Activated CD8-positive, alpha-beta T cell treated with anti-CD3 and anti-CD28 coated beads for 36 hours (primary cell): ENCODE data around the gene NLRP3. TPM values are rescaled to one million over a fixed set of nuclear protein-coding genes. Genes with fewer than 3 reads are reported as not detected.
"Not testable (repeated sequence)": the region's sequence is repeated elsewhere in the genome, so short reads cannot be mapped to it uniquely, and the experiment has no call there.

Experiments
- ATAC-seq: fragments of 200-7000 bp; cut with Tn5 transposase; one replicate; pipeline ENCODE4 v1.10.0; 2021; ENCODE audit warnings: mild to moderate bottlenecking, moderate library complexity
- CTCF ChIA-PET: fragments of 350-600 bp; sonication (Branson Sonifier 250); formaldehyde crosslinking; loops from one replicate; lab custom pipeline; 2021; ENCODE audit warnings: antibody characterized with exemption; lab: Charles Lee
- POLR2A ChIA-PET: fragments of 350-600 bp; sonication (Branson Sonifier 250); formaldehyde crosslinking; loops from one replicate; lab custom pipeline; 2021; ENCODE audit warnings: antibody characterized with exemption; lab: Charles Lee
- DNase-seq: peaks from one replicate; pipeline ENCODE4 v3.0.0-alpha.2; 2020
- H3K27ac Mint-ChIP-seq: one replicate; pipeline ENCODE4 v1.8.0; 2021; ENCODE audit warnings: mild to moderate bottlenecking, mixed read lengths
- H3K27me3 Mint-ChIP-seq: one replicate; pipeline ENCODE4 v1.8.0; 2021; ENCODE audit warnings: mixed read lengths
- H3K36me3 Mint-ChIP-seq: one replicate; pipeline ENCODE4 v1.8.0; 2021; ENCODE audit warnings: low read depth, mixed read lengths
- H3K4me1 Mint-ChIP-seq: one replicate; pipeline ENCODE4 v1.8.0; 2021; ENCODE audit warnings: low read depth, mixed read lengths
- H3K4me3 Mint-ChIP-seq: one replicate; pipeline ENCODE4 v1.8.0; 2021; ENCODE audit warnings: mild to moderate bottlenecking, moderate library complexity, mixed read lengths
- H3K9me3 Mint-ChIP-seq: one replicate; pipeline ENCODE4 v1.8.0; 2021; ENCODE audit warnings: mixed read lengths
- intact Hi-C: fragments of 100-400 bp; cut with micrococcal nuclease; formaldehyde crosslinking; loops from one replicate; pipeline ENCODE4 v1.10.0; 2022
- total RNA-seq, 2 experiments: library from RNA; stranded (reverse); gene quantifications; one replicate each; pipeline ENCODE4 v1.2.3, GENCODE V29; 2021
- TF ChIP-seq, protein P1 (sequence below): fragments of 200-600 bp; IDR thresholded peaks from one replicate; pipeline ENCODE4 v1.8.0; 2022; ENCODE audit warnings: antibody characterized with exemption, mild to moderate bottlenecking

NLRP3 gene
- total RNA-seq, 2 experiments from 2014 or later = 3.2 to 3.6 TPM

DNA sequence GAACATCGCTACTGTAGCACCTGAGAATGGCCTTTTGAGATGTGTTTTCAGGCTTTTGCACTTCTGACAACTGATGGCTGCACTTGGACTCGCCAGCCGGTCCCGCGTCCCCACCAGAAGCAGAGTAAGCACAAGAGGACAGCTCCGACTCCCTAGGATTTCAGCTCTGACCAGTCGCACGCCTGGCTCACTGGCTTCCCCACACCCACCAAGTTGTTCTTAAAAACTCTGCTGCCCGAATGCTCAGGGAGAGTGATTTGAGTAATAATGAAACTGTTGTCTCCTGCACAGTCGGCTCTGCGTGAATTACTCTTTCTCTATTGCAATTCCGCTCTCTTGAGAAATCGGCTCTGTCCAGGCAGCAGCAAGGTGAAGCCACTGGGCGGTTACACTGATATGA is 40.2 kb upstream of the NLRP3 start:
- H3K27me3 Mint-ChIP-seq = no peaks in the 10 kb centered on the region
- H3K9me3 Mint-ChIP-seq = peaks cover 3% of the 10 kb centered on the region
- H3K27ac Mint-ChIP-seq = no peak overlapping the region
- intact Hi-C loops = no loop called here
- DNase-seq (no peak), ATAC-seq (no peak)
- H3K36me3 Mint-ChIP-seq = no peaks in the 10 kb centered on the region
- TF ChIP-seq, protein P1, sequence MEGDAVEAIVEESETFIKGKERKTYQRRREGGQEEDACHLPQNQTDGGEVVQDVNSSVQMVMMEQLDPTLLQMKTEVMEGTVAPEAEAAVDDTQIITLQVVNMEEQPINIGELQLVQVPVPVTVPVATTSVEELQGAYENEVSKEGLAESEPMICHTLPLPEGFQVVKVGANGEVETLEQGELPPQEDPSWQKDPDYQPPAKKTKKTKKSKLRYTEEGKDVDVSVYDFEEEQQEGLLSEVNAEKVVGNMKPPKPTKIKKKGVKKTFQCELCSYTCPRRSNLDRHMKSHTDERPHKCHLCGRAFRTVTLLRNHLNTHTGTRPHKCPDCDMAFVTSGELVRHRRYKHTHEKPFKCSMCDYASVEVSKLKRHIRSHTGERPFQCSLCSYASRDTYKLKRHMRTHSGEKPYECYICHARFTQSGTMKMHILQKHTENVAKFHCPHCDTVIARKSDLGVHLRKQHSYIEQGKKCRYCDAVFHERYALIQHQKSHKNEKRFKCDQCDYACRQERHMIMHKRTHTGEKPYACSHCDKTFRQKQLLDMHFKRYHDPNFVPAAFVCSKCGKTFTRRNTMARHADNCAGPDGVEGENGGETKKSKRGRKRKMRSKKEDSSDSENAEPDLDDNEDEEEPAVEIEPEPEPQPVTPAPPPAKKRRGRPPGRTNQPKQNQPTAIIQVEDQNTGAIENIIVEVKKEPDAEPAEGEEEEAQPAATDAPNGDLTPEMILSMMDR = no peak
- CTCF ChIA-PET = no interaction called here
- peaks cover 6% of the 10 kb centered on the region for H3K4me1 Mint-ChIP-seq
- POLR2A ChIA-PET = no interaction called here
- no peak overlapping the region for H3K4me3 Mint-ChIP-seq

DNA sequence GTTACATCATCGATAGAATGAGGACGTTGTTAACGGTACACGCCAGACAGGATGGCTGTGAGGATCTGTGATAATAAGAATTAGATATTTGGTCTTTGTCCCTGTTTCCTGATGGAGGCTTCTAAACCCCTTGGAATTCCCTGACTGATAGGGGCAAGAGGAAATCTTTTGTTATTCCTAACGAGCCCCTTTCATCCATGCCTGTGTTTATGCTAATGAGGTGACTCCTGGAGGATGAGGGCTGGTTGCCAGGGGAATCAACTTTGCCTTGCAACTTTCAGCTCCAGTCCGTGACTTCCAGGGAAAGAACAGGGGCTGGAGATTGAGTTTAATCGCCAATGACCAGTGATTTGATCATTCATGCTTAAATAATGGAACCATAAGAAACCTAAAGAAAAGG is 39.3 kb upstream of the NLRP3 start:
- DNase-seq (no peak), ATAC-seq (no peak)
- peaks cover 3% of the 10 kb centered on the region for H3K9me3 Mint-ChIP-seq
- ChIA-PET POLR2A (no interaction called here), CTCF (interaction anchor here (1.3 kb wide), 1 partner anchor 14 kb away, joined by 5 read pairs; no protein-coding TSS in a partner anchor)
- no peaks in the 10 kb centered on the region for H3K27me3 Mint-ChIP-seq
- TF ChIP-seq, protein P1 = no peak
- H3K27ac Mint-ChIP-seq = no peak overlapping the region
- intact Hi-C loops = no loop called here
- peaks cover 6% of the 10 kb centered on the region for H3K4me1 Mint-ChIP-seq
- no peak overlapping the region for H3K4me3 Mint-ChIP-seq
- H3K36me3 Mint-ChIP-seq = no peaks in the 10 kb centered on the region

DNA sequence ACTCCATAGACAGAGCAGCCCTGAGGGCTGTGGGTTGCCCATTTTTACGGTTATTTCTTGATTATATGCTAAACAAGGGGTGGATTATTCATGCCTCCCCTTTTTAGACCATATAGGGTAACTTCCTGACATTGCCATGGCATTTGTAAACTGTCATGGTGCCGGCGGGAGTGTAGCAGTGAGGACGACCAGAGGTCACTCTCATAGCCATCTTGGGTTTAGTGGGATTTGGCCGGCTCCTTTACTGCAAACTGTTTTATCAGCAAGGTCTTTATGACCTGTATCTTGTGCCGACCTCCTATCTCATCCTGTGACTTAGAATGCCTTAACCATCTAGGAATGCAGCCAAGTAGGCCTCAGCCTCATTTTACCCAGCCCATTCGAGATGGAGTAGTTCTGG is 38.3 kb upstream of the NLRP3 start:
- H3K4me1 Mint-ChIP-seq, H3K36me3 Mint-ChIP-seq, intact Hi-C loops, H3K4me3 Mint-ChIP-seq, H3K27ac Mint-ChIP-seq, H3K27me3 Mint-ChIP-seq, H3K9me3 Mint-ChIP-seq, DNase-seq, ATAC-seq, POLR2A ChIA-PET: not testable (repeated sequence)
- CTCF ChIA-PET = interaction anchor here (1.3 kb wide), 1 partner anchor 13 kb away, joined by 5 read pairs; no protein-coding TSS in a partner anchor

DNA sequence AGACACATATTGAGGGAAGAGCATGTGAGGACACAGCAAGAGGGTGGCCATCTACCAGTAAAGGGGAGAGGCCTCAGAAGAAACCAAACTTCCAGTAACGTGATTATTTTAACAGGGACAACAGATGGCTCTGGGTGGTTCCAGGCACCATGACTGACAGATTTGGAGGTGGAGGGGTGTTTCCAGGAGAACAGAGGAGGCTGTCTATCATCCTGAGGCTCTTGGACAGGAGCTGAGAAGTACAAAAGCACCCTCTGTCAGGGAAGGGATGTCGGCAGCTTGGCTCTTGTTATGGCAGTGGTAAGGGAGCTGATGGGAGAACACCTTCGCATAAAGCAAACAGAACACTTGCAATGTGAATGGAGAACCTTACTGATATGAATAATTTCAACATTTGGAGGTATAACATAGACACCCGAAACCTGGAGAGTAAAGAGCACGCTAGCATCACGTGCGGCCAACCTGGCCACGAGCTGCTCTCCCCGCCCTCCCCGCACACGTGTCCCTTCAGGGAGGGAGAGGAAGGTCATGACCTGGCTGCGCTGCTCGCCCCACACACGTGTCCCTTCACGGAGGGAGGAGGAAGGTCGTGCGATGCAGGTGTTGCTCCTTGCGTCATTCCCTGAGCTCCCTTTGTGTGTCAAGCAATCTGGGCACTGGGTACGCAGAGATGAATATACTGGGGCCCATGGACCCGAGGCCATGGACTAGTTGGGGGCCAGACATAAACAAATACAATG is 37.5 kb upstream of the NLRP3 start:
- no peaks in the 10 kb centered on the region for H3K27me3 Mint-ChIP-seq
- intact Hi-C loops = no loop called here
- H3K9me3 Mint-ChIP-seq = peaks cover 3% of the 10 kb centered on the region
- ATAC-seq (no peak), DNase-seq (no peak)
- TF ChIP-seq, protein P1 = no peak
- no peak overlapping the region for H3K4me3 Mint-ChIP-seq
- peaks cover 2% of the 10 kb centered on the region for H3K4me1 Mint-ChIP-seq
- no peak overlapping the region for H3K27ac Mint-ChIP-seq
- CTCF ChIA-PET = interaction anchor here (1.0 kb wide), 1 partner anchor 12 kb away, joined by 3 read pairs; no protein-coding TSS in a partner anchor
- H3K36me3 Mint-ChIP-seq = no peaks in the 10 kb centered on the region
- POLR2A ChIA-PET = no interaction called here

DNA sequence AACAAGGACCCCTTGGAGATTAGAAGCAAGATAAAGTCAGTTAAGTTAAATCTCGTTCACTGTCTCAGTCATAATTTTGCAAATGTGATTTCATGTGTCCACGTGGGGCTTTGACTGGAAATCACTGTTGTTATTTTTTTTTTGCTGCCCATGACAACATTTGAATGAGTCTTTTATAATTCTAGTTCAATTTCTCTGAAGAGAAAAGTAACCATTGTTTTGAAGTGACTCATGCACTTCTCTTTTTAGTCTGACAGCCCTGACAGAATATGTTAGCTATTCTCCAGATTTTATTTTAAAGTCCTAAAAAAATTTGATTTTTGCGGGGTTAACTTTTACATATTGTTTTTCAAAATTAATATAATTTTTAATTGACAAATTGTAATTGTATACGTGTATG is 30.7 kb upstream of the NLRP3 start:
- no peak overlapping the region for H3K4me3 Mint-ChIP-seq
- no peaks in the 10 kb centered on the region for H3K36me3 Mint-ChIP-seq
- no peak for DNase-seq
- ChIA-PET POLR2A (no interaction called here), CTCF (no interaction called here)
- H3K9me3 Mint-ChIP-seq = peaks cover 6% of the 10 kb centered on the region
- TF ChIP-seq, protein P1 = no peak
- intact Hi-C loops = no loop called here
- peaks cover 16% of the 10 kb centered on the region for H3K4me1 Mint-ChIP-seq
- no peak for ATAC-seq
- H3K27ac Mint-ChIP-seq = no peak overlapping the region
- H3K27me3 Mint-ChIP-seq = no peaks in the 10 kb centered on the region
